Lower leg skin (tissue), 4 donors: ENCODE data around the gene CCDC106. TPM values are rescaled to one million over a fixed set of nuclear protein-coding genes. Genes with fewer than 3 reads are reported as not detected.

Source experiments
- DNase-seq, 2 donors: peaks; one replicate each; pipeline ENCODE4 v3.0.0-alpha.2; 2019; ENCODE audit warnings: low spot score in 2 of 2
- H3K4me3 ChIP-seq: fragments of 200-600 bp; sonication (generic); 2 replicates; pipeline ENCODE4 v1.5.1; 2017; ENCODE audit warnings: mild to moderate bottlenecking, low read depth; ENCODE audit not compliant: poor library complexity, severe bottlenecking
- POLR2A ChIP-seq, 2 donors: fragments of 450-650 bp; IDR thresholded peaks; one replicate each; pipeline ENCODE4 v1.6.1; 2016 to 2017; ENCODE audit warnings: antibody characterized with exemption in 2 of 2, mild to moderate bottlenecking in 1 of 2, moderate library complexity in 1 of 2
- WGBS, 2 donors: methylation state at CpG; one replicate each; pipeline ENCODE4 v1.1.5; 2018; 5-methylcytosine and 5-hydroxymethylcytosine counted together
- intact Hi-C: fragments of 100-400 bp; cut with DNase I; formaldehyde crosslinking; loops from one replicate; pipeline ENCODE4 v1.15.0; 2023; ENCODE audit warnings: low total_unique reads
- total RNA-seq, 4 donors: library from RNA; depleted of rRNA; stranded (reverse); fragments of >200 nt; gene quantifications; one replicate each; pipeline ENCODE4 v1.1.0, GENCODE V29; 2016
- TF ChIP-seq, protein P1 (sequence below), 3 donors: fragments of 450-650 bp; IDR thresholded peaks; one replicate each; pipeline ENCODE4 v1.5.1; 2016; ENCODE audit warnings: antibody characterized with exemption in 3 of 3, mild to moderate bottlenecking in 3 of 3, moderate library complexity in 2 of 3

The CCDC106 gene
- total RNA-seq, 4 donors from 2014 or later, result 7.9 to 10.4 (median 8.5) TPM

DNA sequence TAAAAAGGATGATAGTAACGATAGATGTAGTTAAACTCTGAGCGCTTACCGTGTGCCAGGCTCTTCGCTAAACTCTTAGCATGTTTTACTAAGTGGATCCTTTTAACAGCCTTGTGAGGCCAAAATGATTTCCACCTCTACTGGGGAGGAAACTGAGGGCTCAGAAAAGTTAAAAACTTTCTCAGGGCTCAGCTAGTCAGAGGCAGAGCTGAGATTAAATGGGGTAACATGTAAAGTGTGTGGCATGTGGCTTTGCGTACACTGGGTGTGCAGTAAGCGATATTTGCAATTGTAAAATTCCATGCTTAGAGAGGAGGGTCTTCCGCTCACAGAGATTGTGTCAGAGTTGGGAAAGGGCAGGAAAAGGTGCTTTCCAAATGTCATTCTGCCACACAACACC lies 8.5 kb downstream of the CCDC106 start:
- intact Hi-C loops, result no loop called here
- no peak for DNase-seq
- H3K4me3 ChIP-seq, result no peak overlapping the region
- WGBS, 2 donors, result 49% methylated on average over 7 of the region's 7 CpGs
- TF ChIP-seq, protein P1, sequence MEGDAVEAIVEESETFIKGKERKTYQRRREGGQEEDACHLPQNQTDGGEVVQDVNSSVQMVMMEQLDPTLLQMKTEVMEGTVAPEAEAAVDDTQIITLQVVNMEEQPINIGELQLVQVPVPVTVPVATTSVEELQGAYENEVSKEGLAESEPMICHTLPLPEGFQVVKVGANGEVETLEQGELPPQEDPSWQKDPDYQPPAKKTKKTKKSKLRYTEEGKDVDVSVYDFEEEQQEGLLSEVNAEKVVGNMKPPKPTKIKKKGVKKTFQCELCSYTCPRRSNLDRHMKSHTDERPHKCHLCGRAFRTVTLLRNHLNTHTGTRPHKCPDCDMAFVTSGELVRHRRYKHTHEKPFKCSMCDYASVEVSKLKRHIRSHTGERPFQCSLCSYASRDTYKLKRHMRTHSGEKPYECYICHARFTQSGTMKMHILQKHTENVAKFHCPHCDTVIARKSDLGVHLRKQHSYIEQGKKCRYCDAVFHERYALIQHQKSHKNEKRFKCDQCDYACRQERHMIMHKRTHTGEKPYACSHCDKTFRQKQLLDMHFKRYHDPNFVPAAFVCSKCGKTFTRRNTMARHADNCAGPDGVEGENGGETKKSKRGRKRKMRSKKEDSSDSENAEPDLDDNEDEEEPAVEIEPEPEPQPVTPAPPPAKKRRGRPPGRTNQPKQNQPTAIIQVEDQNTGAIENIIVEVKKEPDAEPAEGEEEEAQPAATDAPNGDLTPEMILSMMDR (IDR thresholded peaks at IDR 0.05), result no peak
- no peak for TF ChIP-seq POLR2A (IDR thresholded peaks at IDR 0.05)

DNA sequence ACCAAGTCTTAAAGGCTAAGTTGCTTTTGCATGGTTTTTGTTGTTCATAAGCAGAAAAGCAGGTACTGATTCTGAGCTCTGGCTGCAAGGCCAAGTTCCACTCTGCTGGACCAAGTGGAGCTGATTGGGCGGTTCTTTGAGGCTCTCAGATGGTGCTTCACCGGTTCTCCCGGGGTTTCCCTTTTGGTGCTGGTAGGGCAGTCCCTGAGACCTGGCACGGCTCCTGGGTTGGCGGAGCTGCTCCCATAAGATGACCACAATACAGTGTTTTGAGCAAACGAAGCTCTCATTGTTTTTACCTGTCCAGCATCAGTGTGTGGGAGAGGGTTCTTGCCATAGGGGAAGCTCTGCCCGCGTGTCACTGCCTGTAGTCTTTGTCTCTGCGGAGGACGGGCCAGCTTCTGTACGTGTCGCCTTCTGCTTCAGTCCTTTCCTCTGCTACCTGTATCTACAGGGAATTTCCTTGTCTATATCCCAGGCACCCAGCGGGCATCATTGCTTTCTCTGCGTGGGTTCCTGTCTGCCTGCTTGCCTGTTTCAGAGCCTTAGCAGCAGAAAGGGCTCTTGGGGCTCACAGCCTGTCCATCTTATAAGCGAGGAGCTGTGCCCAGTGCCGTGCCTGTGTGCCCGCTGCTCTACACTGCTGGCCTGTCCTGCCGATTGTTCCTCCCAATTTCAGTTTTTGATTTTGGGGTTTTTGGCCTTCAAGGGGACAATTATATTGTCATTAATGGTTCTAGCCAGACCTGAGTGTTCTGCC lies 9.2 kb downstream of the CCDC106 start:
- H3K4me3 ChIP-seq, result no peak overlapping the region
- WGBS, 2 donors, result 30 to 38% methylated on average over 18 of the region's 18 CpGs
- intact Hi-C loops, result no loop called here
- no peak for DNase-seq
- no peak for TF ChIP-seq POLR2A (IDR thresholded peaks at IDR 0.05)
- TF ChIP-seq, protein P1 (IDR thresholded peaks at IDR 0.05), result no peak

DNA sequence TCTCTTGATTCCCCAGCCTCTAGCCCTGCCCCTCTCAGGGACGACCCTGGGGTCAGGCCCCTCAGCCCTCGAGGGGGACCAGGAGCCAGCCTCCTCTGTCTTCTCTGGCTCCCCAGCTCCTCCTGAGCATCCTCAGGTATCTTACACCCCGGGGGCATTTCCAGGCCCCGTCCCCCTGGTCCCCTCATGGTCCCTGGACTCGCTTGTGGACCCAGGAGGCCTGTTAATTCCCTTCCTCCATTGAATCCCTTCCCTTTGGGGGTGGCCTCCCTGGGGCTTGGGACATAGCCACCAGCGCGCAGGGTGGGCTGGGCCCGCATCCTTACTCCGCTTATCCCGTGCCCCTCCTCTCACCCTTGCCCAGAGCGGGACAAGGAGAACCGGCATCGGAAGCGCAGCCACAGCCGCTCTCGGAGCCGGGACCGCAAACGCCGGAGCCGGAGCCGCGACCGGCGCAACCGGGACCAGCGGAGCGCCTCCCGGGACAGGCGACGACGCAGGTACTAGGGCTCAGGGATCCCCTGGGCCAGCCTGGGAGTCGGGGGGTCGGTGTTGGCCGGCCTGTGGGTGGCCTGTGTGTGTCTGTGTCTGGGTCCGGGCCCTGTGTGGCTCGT lies 10.9 kb downstream of the CCDC106 start:
- intact Hi-C loops, result no loop called here
- WGBS, 2 donors, result 87 to 90% methylated on average over 34 to 37 of the region's 37 CpGs

DNA sequence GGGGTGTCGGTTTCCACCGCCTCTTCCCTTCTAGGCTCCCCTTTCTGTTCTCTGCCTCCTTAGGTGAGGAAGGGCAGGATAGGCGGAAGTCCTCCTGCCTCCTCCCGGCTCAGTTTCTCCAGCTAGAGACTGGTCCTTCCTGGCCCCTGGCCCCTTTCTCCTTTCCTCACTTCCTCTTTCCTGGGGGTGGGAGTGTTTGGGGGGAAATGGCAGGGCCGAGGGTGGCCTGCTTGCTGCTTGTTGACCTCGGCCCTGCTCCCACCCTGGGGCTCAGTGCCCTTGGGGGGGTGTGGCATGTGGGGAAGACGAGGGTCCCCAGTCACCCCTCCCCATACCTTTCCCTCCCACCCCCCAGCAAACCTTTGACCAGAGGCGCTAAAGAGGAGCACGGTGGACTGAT lies 11.8 kb downstream of the CCDC106 start:
- intact Hi-C loops, result no loop called here
- 74 to 75% methylated on average over 9 of the region's 9 CpGs for WGBS, 2 donors
- DNase-seq, result no peak
- H3K4me3 ChIP-seq, result no peak overlapping the region
- TF ChIP-seq POLR2A (IDR thresholded peaks at IDR 0.05), result no peak
- TF ChIP-seq, protein P1 (IDR thresholded peaks at IDR 0.05), result no peak

More for the DNA sequence above, 10.9 kb downstream of the CCDC106 start:
- DNase-seq, result no peak
- TF ChIP-seq POLR2A (IDR thresholded peaks at IDR 0.05), result no peak
- H3K4me3 ChIP-seq, result no peak overlapping the region

DNA sequence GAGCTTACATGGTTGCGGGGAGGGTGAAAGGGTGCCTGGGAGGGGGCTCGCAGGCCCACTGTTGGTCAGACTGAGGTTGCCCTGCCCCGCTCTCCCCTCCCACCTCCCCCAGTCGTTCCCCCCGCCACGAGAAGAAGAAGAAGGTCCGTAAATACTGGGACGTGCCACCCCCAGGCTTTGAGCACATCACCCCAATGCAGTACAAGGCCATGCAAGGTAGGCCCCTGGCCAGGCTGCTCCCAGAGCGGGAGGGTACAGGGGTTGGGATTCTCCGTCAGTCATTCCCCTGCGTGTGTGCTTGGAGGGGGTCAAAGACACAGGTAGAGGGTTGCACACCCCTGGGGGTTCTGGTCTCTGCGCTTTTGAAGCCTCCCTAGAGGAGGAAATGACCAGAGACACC lies 12.4 kb downstream of the CCDC106 start:
- no peak for TF ChIP-seq POLR2A (IDR thresholded peaks at IDR 0.05)
- TF ChIP-seq, protein P1 (IDR thresholded peaks at IDR 0.05), result no peak
- intact Hi-C loops, result no loop called here
- 84 to 91% methylated on average over 8 to 12 of the region's 12 CpGs for WGBS, 2 donors
- H3K4me3 ChIP-seq, result no peak overlapping the region
- no peak for DNase-seq

DNA sequence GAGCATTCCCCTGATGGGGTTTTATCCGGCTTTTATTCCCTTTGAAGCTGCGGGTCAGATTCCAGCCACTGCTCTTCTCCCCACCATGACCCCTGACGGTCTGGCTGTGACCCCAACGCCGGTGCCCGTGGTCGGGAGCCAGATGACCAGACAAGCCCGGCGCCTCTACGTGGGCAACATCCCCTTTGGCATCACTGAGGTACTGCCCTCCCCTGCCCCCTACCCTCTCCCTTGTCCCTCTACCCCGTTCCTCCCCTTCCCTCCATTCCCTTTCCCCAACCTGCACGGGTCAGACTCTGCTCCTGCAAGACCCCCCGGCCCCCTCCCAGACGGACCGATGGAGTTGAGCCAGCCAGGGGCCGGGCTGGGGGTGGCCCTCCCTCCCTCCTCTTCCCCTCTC lies 13.0 kb downstream of the CCDC106 start:
- no peak for TF ChIP-seq POLR2A (IDR thresholded peaks at IDR 0.05)
- TF ChIP-seq, protein P1 (IDR thresholded peaks at IDR 0.05), result no peak
- 81% methylated on average over 16 of the region's 16 CpGs for WGBS, 2 donors
- no peak overlapping the region for H3K4me3 ChIP-seq
- DNase-seq, result no peak
- intact Hi-C loops, result no loop called here
